SK-N-SH (cell line): ENCODE results near the gene AKAP6. TPM values are rescaled to one million over a fixed set of nuclear protein-coding genes. Genes with fewer than 3 reads are reported as not detected.

Experiments
- CTCF ChIA-PET: fragments of 300-600, 350-600 bp; formaldehyde crosslinking; extraction: SDS; loops from one replicate; lab custom pipeline; 2021; lab: Yijun Ruan, JAX
- POLR2A ChIA-PET: fragments of 350-600 bp; sonication (Branson Sonifier 250); formaldehyde crosslinking; extraction: SDS; loops from one replicate; lab custom pipeline; 2020; ENCODE audit warnings: antibody characterized with exemption, inconsistent platforms; lab: Yijun Ruan, JAX
- DNase-seq: peaks from one replicate; pipeline ENCODE4 v3.0.0; 2012
- H2AFZ ChIP-seq: fragments of 200-600 bp; sonication (generic); 2 replicates; pipeline ENCODE4 v1.8.1; 2016; ENCODE audit warnings: antibody characterized with exemption, mild to moderate bottlenecking, low read depth
- H3F3A ChIP-seq: fragments of 200-600 bp; sonication (generic); replicated peaks from 2 replicates; pipeline ENCODE3; 2016; ENCODE audit warnings: antibody characterized with exemption, mild to moderate bottlenecking; ENCODE audit not compliant: insufficient read depth
- H3K27ac ChIP-seq, 2 experiments: fragments of 200-500 bp in 1 of 2; fragments of 200-600 bp in 1 of 2; sonication (Bioruptor generic) in 1 of 2; sonication (generic), shearing (Covaris generic) in 1 of 2; 2 replicates each; pipeline versions ENCODE4 v1.5.1 to v1.6.1; 2014 to 2016; ENCODE audit warnings: low read depth in 2 of 2, inconsistent platforms in 1 of 2, low read length in 1 of 2, mild to moderate bottlenecking in 1 of 2, mixed read lengths in 1 of 2
- H3K27me3 ChIP-seq: fragments of 200-600 bp; sonication (generic), shearing (Covaris generic); 2 replicates; pipeline ENCODE4 v1.6.1; 2016; ENCODE audit warnings: mixed run types; ENCODE audit not compliant: insufficient read depth
- H3K36me3 ChIP-seq, 2 experiments: fragments of 200-500 bp in 1 of 2; fragments of 200-600 bp in 1 of 2; sonication (Bioruptor generic) in 1 of 2; sonication (generic) in 1 of 2; replicated peaks in 1 of 2; 2 replicates each; pipeline versions ENCODE3 to v1.5.1; 2014 to 2016; ENCODE audit warnings: low read length in 1 of 2, mild to moderate bottlenecking in 1 of 2; ENCODE audit not compliant: insufficient read depth in 2 of 2, control insufficient read depth in 1 of 2
- H3K4me1 ChIP-seq, 2 experiments: fragments of 200-500 bp in 1 of 2; fragments of 200-600 bp in 1 of 2; sonication (Bioruptor generic) in 1 of 2; sonication (generic), shearing (Covaris generic) in 1 of 2; 2 replicates each; pipeline versions ENCODE4 v1.5.1 to v1.6.1; 2014 to 2016; ENCODE audit warnings: low read depth in 1 of 2, low read length in 1 of 2, mixed run types in 1 of 2; ENCODE audit not compliant: insufficient read depth in 2 of 2, control insufficient read depth in 1 of 2
- H3K4me2 ChIP-seq: fragments of 200-600 bp; sonication (generic), shearing (Covaris generic); 2 replicates; pipeline ENCODE4 v1.6.1; 2017; ENCODE audit warnings: mixed run types
- H3K4me3 ChIP-seq, 2 experiments: fragments of 200-500 bp in 1 of 2; fragments of 200-600 bp in 1 of 2; sonication (Bioruptor generic) in 1 of 2; sonication (generic), shearing (Covaris generic) in 1 of 2; 2 replicates each; pipeline versions ENCODE4 v1.5.1 to v1.8.1; 2014 to 2016; ENCODE audit warnings: low read depth in 2 of 2, inconsistent platforms in 1 of 2, low read length in 1 of 2, mild to moderate bottlenecking in 1 of 2, mixed read lengths in 1 of 2, moderate library complexity in 1 of 2
- H3K79me2 ChIP-seq: fragments of 200-600 bp; sonication (generic); 2 replicates; pipeline ENCODE4 v1.8.1; 2017; ENCODE audit warnings: mild to moderate bottlenecking; ENCODE audit not compliant: insufficient read depth
- H3K9ac ChIP-seq: fragments of 200-600 bp; sonication (generic); 2 replicates; pipeline ENCODE4 v1.6.1; 2017; ENCODE audit warnings: mixed run types
- H3K9me2 ChIP-seq: fragments of 200-600 bp; sonication (generic); 2 replicates; pipeline ENCODE4 v1.6.1; 2017; ENCODE audit warnings: mixed run types
- H3K9me3 ChIP-seq: fragments of 200-600 bp; sonication (generic); 2 replicates; pipeline ENCODE4 v1.6.1; 2017; ENCODE audit warnings: mixed run types, mild to moderate bottlenecking, moderate library complexity
- H4K20me1 ChIP-seq: fragments of 200-600 bp; sonication (generic); 2 replicates; pipeline ENCODE4 v1.6.1; 2017; ENCODE audit warnings: mild to moderate bottlenecking, mixed run types; ENCODE audit not compliant: insufficient read depth
- ELF1 ChIP-seq: IDR thresholded peaks from 2 replicates; pipeline ENCODE4 v1.4.0; 2012
- FOXJ3 ChIP-seq: sonication (generic); formaldehyde crosslinking; IDR thresholded peaks from 2 replicates; pipeline ENCODE4 v1.5.1; 2020; ENCODE audit warnings: mild to moderate bottlenecking, missing genetic modification reagents
- GABPA ChIP-seq: IDR thresholded peaks from 2 replicates; pipeline ENCODE4 v1.4.0; 2012; ENCODE audit warnings: low read depth, mild to moderate bottlenecking
- GATA2 ChIP-seq: sonication (generic); formaldehyde crosslinking; IDR thresholded peaks from 2 replicates; pipeline ENCODE4 v1.5.0; 2020; ENCODE audit warnings: mild to moderate bottlenecking, missing genetic modification reagents
- IRF3 ChIP-seq: fragments of 150-350 bp; IDR thresholded peaks from 2 replicates; pipeline ENCODE4 v1.6.1; 2016; ENCODE audit warnings: mild to moderate bottlenecking, low read depth, low read length
- MEF2A ChIP-seq: IDR thresholded peaks from 2 replicates; pipeline ENCODE4 v1.4.0; 2012; ENCODE audit warnings: low read depth, borderline replicate concordance
- MXI1 ChIP-seq: IDR thresholded peaks from 2 replicates; pipeline ENCODE4 v1.6.1; 2012; ENCODE audit warnings: mild to moderate bottlenecking, low read depth, low read length, improper control_type of control experiment
- TAF1 ChIP-seq: IDR thresholded peaks from 2 replicates; pipeline ENCODE4 v1.6.1; 2012; ENCODE audit warnings: low read depth, mild to moderate bottlenecking, low read length, moderate library complexity, borderline replicate concordance
- TCF12 ChIP-seq: IDR thresholded peaks from 2 replicates; pipeline ENCODE4 v1.4.0; 2012
- TEAD4 ChIP-seq: IDR thresholded peaks from 2 replicates; pipeline ENCODE4 v1.4.0; 2012; ENCODE audit warnings: mild to moderate bottlenecking, borderline replicate concordance; ENCODE audit not compliant: insufficient read depth
- YY1 ChIP-seq: IDR thresholded peaks from 2 replicates; pipeline ENCODE4 v1.4.0; 2012; ENCODE audit warnings: low read depth, mild to moderate bottlenecking
- ZBTB33 ChIP-seq: IDR thresholded peaks from 2 replicates; pipeline ENCODE4 v1.4.0; 2012; ENCODE audit warnings: low read depth, borderline replicate concordance
- WGBS: methylation state at CpG from one replicate; pipeline ENCODE4 v1.1.6; 2017; ENCODE audit warnings: low lambda C conversion rate; 5-methylcytosine and 5-hydroxymethylcytosine counted together
- polyA plus RNA-seq, 3 experiments: library from polyadenylated mRNA; depleted of rRNA; stranded (reverse); fragments of >200 nt; gene quantifications; 2 replicates each; pipeline ENCODE4 v1.2.3, GENCODE V29; 2012

AKAP6 gene
- polyA plus RNA-seq, 1 of the 3 experiments (the other 2 are of a cell fraction), result 1.7 TPM

GRCh38 chr14:32764131-32764530 is 435.0 kb downstream of the AKAP6 start:
- Histone ChIP-seq H3F3A (peaks cover 34% of the 10 kb centered on the region), H3K9me3 (no peaks in the 10 kb centered on the region), H2AFZ (no peak overlapping the region), H3K4me1 (peaks cover 0 to 14% of the 10 kb centered on the region in 2 experiments; a peak in 2 of 4 replicates), H3K27me3 (no peaks in the 10 kb centered on the region), H3K79me2 (no peaks in the 10 kb centered on the region), H3K9ac (peak overlapping the region; percentile 26; the same call in 1 of the 2 replicates), H3K9me2 (no peaks in the 10 kb centered on the region), H3K4me2 (peak overlapping the region; percentile 34; the same call in 1 of the 2 replicates), H3K4me3 (no peak overlapping the region), H4K20me1 (no peaks in the 10 kb centered on the region), H3K36me3 (peaks cover 0 to 3% of the 10 kb centered on the region in 2 experiments), H3K27ac (peak overlapping the region in 1 of 2 experiments; percentile 87; a peak in 2 of 4 replicates)
- no peak for DNase-seq
- ChIA-PET CTCF (no interaction called here), POLR2A (no interaction called here)
- TF ChIP-seq TEAD4 (0 out of 2 replicates have a peak, but pooled peaks have one; percentile 11), TCF12 (0 out of 2 replicates have a peak, but pooled peaks have one; percentile 6), MXI1 (no peak)

- Histone ChIP-seq H3K9me3 (no peaks in the 10 kb centered on the region), H3K79me2 (no peaks in the 10 kb centered on the region), H3K27ac (no peak overlapping the region), H2AFZ (no peak overlapping the region), H3K4me3 (no peak overlapping the region), H4K20me1 (no peaks in the 10 kb centered on the region), H3F3A (no peaks in the 10 kb centered on the region), H3K9me2 (0 out of 2 replicates have a peak, but pooled peaks cover 3% of the 10 kb centered on the region), H3K9ac (no peak overlapping the region), H3K36me3 (peaks cover 9 to 25% of the 10 kb centered on the region in 2 experiments), H3K4me2 (no peak overlapping the region), H3K27me3 (no peaks in the 10 kb centered on the region), H3K4me1 (no peaks in the 10 kb centered on the region; a peak in 1 of 4 replicates)
- DNase-seq, result no peak
- ChIA-PET POLR2A (no interaction called here), CTCF (interaction anchor here (0.6 kb wide), 1 partner anchor 921 kb away, joined by 3 read pairs; no protein-coding TSS in a partner anchor)
- TF ChIP-seq MEF2A (no peak), ZBTB33 (no peak), GATA2 (CRISPR knock-in tag) (no peak), TAF1 (no peak), FOXJ3 (no peak)
Observed at GRCh38 chr14:32770422-32770821, 441.3 kb downstream of the AKAP6 start.

GRCh38 chr14:32774214-32774613 is 445.1 kb downstream of the AKAP6 start:
- no peak for DNase-seq
- WGBS, result 66% methylated on average over 2 of the region's 2 CpGs
- Histone ChIP-seq H3K4me1 (no peaks in the 10 kb centered on the region), H3F3A (no peaks in the 10 kb centered on the region), H3K9me2 (0 out of 2 replicates have a peak, but pooled peaks cover 3% of the 10 kb centered on the region), H3K79me2 (no peaks in the 10 kb centered on the region), H4K20me1 (no peaks in the 10 kb centered on the region)
- POLR2A ChIA-PET, result no interaction called here
- CTCF ChIA-PET, result interaction anchor here (1.1 kb wide), 1 partner anchor 16 kb away, joined by 3 read pairs; no protein-coding TSS in a partner anchor
- TF ChIP-seq MXI1 (no peak), ELF1 (no peak), YY1 (no peak), TCF12 (no peak), IRF3 (no peak), ZBTB33 (no peak), TEAD4 (no peak), GABPA (no peak)
- TF ChIP-seq, all 33 proteins: peak for 0
- Histone ChIP-seq H3K27ac (no peak overlapping the region), H3K9ac (no peak overlapping the region), H3K36me3 (peaks cover 9 to 22% of the 10 kb centered on the region in 2 experiments), H3K27me3 (no peaks in the 10 kb centered on the region), H3K4me3 (no peak overlapping the region), H3K9me3 (no peaks in the 10 kb centered on the region), H3K4me2 (no peak overlapping the region), H2AFZ (no peak overlapping the region)
